Activated T-helper 2 cell treated with anti-CD3 and anti-CD28 coated beads, Interferon-gamma antibody, Interleukin-2, Interleukin-4, amounts not matched to agents 10 μg/mL and 5 μg/mL and 100 μg/mL, durations not matched to agents 14 hours and 24 hours and 36 hours (primary cell): Measurements from ENCODE around the gene MICAL1. TPM values are rescaled to one million over a fixed set of nuclear protein-coding genes. Genes with fewer than 3 reads are reported as not detected.

Source experiments
- DNase-seq: peaks from one replicate; pipeline ENCODE4 v3.0.0; 2021; ENCODE audit warnings: low spot score
- H3K27ac Mint-ChIP-seq: one replicate; pipeline ENCODE4 v1.8.0; 2021; ENCODE audit warnings: mixed read lengths
- H3K27me3 Mint-ChIP-seq: one replicate; pipeline ENCODE4 v1.8.0; 2021; ENCODE audit warnings: low read depth, mixed read lengths
- H3K36me3 Mint-ChIP-seq: one replicate; pipeline ENCODE4 v1.8.0; 2021; ENCODE audit warnings: low read depth, mixed read lengths
- H3K4me1 Mint-ChIP-seq: one replicate; pipeline ENCODE4 v1.8.0; 2021; ENCODE audit warnings: low read depth, mixed read lengths
- H3K4me3 Mint-ChIP-seq: one replicate; pipeline ENCODE4 v1.8.0; 2021; ENCODE audit warnings: low read depth, mild to moderate bottlenecking, moderate library complexity, mixed read lengths
- H3K9me3 Mint-ChIP-seq: one replicate; pipeline ENCODE4 v1.8.0; 2021; ENCODE audit warnings: mixed read lengths
- intact Hi-C: fragments of 100-400 bp; cut with micrococcal nuclease; formaldehyde crosslinking; loops from one replicate; pipeline ENCODE4 v1.15.1; 2023
- total RNA-seq: library from RNA; stranded (reverse); gene quantifications from 2 replicates; pipeline ENCODE4 v1.2.3, GENCODE V29; 2022

MICAL1 gene
- total RNA-seq: 47.8 and 51.8 TPM in 2 replicates

DNA sequence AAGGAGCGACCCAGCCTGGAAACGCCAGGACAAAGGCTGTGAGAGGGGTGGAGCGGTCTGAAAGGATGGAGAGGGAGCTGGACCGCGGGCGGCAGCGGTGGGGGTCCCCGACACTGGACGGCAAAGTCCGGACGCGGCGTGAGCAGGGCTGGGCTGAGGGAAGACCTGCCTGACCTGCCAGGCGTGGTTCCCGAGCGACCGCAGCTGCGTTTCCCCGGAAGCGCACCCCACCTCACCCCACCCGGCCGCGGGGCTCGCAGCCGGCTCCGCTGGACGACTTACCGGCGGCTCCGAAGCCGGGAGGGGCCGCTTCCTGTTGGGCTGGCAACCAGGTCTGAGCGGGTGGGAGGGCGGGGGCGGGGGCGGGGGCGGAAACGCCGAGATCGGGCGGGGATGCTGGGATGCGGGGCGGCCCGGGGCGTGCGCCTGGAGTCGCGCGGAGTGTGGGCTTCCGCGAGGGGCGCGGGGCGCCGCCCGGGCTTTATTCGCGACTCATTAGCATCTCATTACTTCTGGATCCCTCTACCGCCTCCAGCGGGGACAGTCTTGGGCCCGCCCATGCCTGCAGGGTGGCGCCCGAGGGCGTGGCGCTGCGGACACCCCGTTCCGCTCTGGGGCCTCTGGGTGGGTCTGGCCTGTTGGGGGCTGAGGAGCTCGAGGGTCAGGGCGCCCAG is at the start of gene MICAL1:
MICAL1 (minus strand) TSS at position 336 of the 674 bp plus-strand sequence. CDS start 1,576 bp downstream, outside the sequence.
- H3K27ac Mint-ChIP-seq: peak within 1 kb of the TSS; percentile 94
- intact Hi-C loops: loop anchor here (1.0 to 10.0 kb wide), 7 partner anchors 15 to 729 kb away; partner anchors contain the start of genes AK9, CD164, CDC40 and CEP57L1
- H3K27me3 Mint-ChIP-seq: no peaks in the 10 kb centered on the region
- H3K4me3 Mint-ChIP-seq: peak within 1 kb of the TSS; percentile 97
- peaks cover 45% of the 10 kb centered on the region for H3K36me3 Mint-ChIP-seq
- DNase-seq: peak; percentile 78
- no peaks in the 10 kb centered on the region for H3K9me3 Mint-ChIP-seq
- H3K4me1 Mint-ChIP-seq: peaks cover 61% of the 10 kb centered on the region

DNA sequence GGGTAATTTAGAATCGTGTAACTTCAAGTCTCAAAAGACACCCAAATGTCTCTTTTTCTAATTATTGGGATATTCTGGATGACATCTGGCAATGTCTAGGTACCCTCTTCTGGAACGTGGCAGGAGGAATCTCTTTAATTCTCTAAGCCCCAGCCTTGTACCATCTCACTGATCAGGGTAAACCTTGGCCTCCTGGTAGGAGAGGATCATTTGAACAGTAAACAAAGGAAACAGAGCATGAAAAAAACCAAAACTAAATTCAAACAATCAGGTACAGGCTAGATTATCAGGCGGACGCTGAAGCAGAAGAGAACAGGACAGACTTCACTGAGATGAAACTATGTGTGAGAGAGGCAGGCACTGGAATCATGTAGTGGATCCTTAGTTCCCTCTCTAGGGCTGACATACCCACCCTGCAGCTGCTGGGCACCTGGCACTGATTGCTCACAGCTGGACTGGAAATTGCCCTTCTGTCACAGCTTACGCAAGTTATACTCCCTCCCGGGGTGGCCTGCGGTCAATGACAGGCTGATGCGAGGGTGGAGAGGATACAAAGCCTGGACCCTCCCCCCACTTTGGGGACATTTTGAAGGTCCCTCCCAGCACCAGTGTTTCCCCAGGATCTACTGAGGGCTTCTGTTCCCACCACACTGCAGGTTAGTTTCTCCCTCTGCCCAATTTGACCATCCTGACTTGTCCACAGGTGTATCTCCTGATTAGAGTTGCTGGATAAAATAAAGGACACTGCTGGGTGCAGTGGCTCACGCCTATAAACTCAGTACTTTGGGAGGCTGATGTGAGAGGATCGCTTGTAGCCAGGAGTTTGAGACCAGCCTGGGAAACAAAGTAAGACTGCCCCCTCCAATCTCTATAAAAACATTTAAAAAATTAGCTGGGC is 48.0 kb upstream of the MICAL1 start:
- Mint-ChIP-seq H3K4me3 (no peak overlapping the region), H3K27me3 (no peaks in the 10 kb centered on the region), H3K4me1 (peaks cover 13% of the 10 kb centered on the region), H3K27ac (no peak overlapping the region), H3K9me3 (no peaks in the 10 kb centered on the region), H3K36me3 (no peaks in the 10 kb centered on the region)
- DNase-seq: no peak
- intact Hi-C loops: no loop called here

- no peaks in the 10 kb centered on the region for H3K27me3 Mint-ChIP-seq
- H3K4me3 Mint-ChIP-seq: no peak overlapping the region
- peaks cover 26% of the 10 kb centered on the region for H3K4me1 Mint-ChIP-seq
- intact Hi-C loops: no loop called here
- no peaks in the 10 kb centered on the region for H3K36me3 Mint-ChIP-seq
- DNase-seq: no peak
- H3K9me3 Mint-ChIP-seq: no peaks in the 10 kb centered on the region
- H3K27ac Mint-ChIP-seq: no peak overlapping the region
Measured at GRCh38 chr6:109498936-109499335, 43.4 kb upstream of the MICAL1 start.

- H3K4me3 Mint-ChIP-seq: no peak overlapping the region
- no peaks in the 10 kb centered on the region for H3K9me3 Mint-ChIP-seq
- no peak overlapping the region for H3K27ac Mint-ChIP-seq
- no peaks in the 10 kb centered on the region for H3K27me3 Mint-ChIP-seq
- peaks cover 35% of the 10 kb centered on the region for H3K4me1 Mint-ChIP-seq
- DNase-seq: no peak
- intact Hi-C loops: no loop called here
- no peaks in the 10 kb centered on the region for H3K36me3 Mint-ChIP-seq
Measured at GRCh38 chr6:109498052-109498451, 42.5 kb upstream of the MICAL1 start.

GRCh38 chr6:109496036-109496772 is 40.6 kb upstream of the MICAL1 start:
- Mint-ChIP-seq H3K27me3 (no peaks in the 10 kb centered on the region), H3K36me3 (no peaks in the 10 kb centered on the region), H3K4me3 (no peak overlapping the region), H3K27ac (peak overlapping the region; percentile 5), H3K9me3 (no peaks in the 10 kb centered on the region), H3K4me1 (peaks cover 45% of the 10 kb centered on the region)
- intact Hi-C loops: no loop called here
- DNase-seq: no peak

- H3K36me3 Mint-ChIP-seq: no peaks in the 10 kb centered on the region
- no peaks in the 10 kb centered on the region for H3K9me3 Mint-ChIP-seq
- intact Hi-C loops: loop anchor here (5.0 kb wide), 1 partner anchor 33 kb away; no protein-coding TSS in a partner anchor
Measured at GRCh38 chr6:109493865-109494264, 38.3 kb upstream of the MICAL1 start.

DNA sequence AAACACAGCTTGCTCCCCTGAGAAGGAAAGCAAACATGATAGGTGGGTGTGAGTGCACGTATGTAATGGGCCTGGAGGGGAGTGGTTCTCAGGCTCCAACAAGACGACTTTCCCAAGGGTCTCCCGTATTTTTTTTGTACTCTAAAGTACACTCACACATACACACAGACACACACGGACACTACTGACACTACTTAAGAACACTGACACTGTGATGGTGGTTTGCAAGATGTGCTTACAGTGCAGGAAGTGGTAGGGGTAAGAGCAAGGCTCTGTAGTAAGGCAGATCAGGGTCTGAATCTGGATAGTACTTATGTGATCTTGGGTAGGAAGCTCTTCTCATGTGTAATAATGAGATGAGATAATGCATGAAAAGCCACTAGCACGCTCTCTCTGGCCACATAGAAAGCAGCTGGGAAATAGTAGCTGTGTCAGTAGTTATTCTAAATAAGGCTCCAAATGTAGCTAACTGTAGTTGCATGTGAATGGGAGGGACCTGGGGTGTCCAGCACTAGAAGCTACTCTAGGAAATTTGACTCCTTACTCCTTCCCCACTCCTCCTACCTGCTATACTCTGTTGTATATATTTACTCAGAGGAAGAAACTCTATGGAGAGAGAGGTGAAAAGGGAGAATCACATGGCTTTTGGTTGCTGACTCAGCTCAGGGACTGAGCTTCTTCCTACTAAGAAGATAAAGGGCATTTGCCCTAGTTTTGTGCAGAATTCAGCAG is 35.8 kb upstream of the MICAL1 start:
- Mint-ChIP-seq H3K9me3 (no peaks in the 10 kb centered on the region), H3K4me1 (peaks cover 51% of the 10 kb centered on the region), H3K27me3 (no peaks in the 10 kb centered on the region), H3K36me3 (no peaks in the 10 kb centered on the region), H3K4me3 (peak overlapping the region; percentile 58), H3K27ac (peak overlapping the region; percentile 94)
- DNase-seq: peak; percentile 57
- intact Hi-C loops: loop anchor here (1.0 to 5.0 kb wide), 6 partner anchors 8 to 109 kb away; partner anchors contain the start of genes CD164 and ZBTB24

More at GRCh38 chr6:109493865-109494264, 38.3 kb upstream of the MICAL1 start:
- H3K4me1 Mint-ChIP-seq: peaks cover 59% of the 10 kb centered on the region
- no peak for DNase-seq
- no peaks in the 10 kb centered on the region for H3K27me3 Mint-ChIP-seq
- H3K27ac Mint-ChIP-seq: no peak overlapping the region
- H3K4me3 Mint-ChIP-seq: no peak overlapping the region

DNA sequence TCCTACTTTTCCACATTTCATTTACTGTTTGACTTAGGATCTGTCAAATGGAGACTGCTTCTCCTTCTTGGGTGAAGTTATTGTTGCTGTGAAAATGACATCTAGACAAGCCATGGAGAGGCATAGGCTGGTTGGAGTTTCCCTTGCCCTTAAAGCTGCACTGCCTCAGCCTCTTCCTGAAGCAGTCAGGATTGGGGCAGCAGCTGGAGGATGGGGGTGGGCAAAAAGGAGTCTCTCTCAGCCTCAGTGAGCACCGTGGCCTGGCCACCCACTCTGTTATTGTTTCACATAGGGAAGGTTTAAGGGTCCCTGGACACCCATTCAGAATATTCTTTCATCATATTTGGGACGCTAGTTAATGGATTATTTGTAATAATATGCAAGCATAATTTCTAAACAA is 35.1 kb upstream of the MICAL1 start:
- Mint-ChIP-seq H3K9me3 (no peaks in the 10 kb centered on the region), H3K4me1 (peaks cover 50% of the 10 kb centered on the region), H3K36me3 (no peaks in the 10 kb centered on the region), H3K27ac (peak overlapping the region; percentile 94), H3K27me3 (no peaks in the 10 kb centered on the region), H3K4me3 (peak overlapping the region; percentile 58)
- no peak for DNase-seq
- intact Hi-C loops: loop anchor here (1.0 to 5.0 kb wide), 6 partner anchors 7 to 108 kb away; partner anchors contain the start of genes CD164 and ZBTB24

DNA sequence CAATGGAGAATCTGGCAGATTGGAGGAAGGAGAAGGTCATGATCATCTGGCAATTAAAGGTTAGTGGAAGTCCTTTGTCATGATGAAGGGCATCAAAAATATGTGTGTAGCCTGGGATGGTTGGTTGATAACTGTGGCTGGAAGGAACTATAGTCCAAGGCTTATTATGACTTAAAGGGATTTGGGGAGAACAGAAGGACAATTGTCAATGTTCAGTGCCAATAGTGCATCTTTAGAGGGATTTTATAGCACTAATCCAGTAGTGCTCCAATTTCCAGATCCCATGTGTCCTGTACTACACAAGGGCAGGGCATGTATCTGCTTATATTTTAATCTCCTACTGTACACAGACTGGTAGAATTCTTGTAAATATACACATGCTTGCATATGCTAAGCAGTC is 32.4 kb upstream of the MICAL1 start:
- DNase-seq: no peak
- Mint-ChIP-seq H3K4me3 (no peak overlapping the region), H3K27me3 (no peaks in the 10 kb centered on the region), H3K36me3 (no peaks in the 10 kb centered on the region), H3K4me1 (peaks cover 40% of the 10 kb centered on the region), H3K9me3 (no peaks in the 10 kb centered on the region), H3K27ac (no peak overlapping the region)
- intact Hi-C loops: no loop called here

GRCh38 chr6:109486068-109486467 is 30.5 kb upstream of the MICAL1 start:
- no peak overlapping the region for H3K4me3 Mint-ChIP-seq
- no peaks in the 10 kb centered on the region for H3K9me3 Mint-ChIP-seq
- no peaks in the 10 kb centered on the region for H3K27me3 Mint-ChIP-seq
- peaks cover 42% of the 10 kb centered on the region for H3K4me1 Mint-ChIP-seq
- peaks cover 14% of the 10 kb centered on the region for H3K36me3 Mint-ChIP-seq
- no peak for DNase-seq
- H3K27ac Mint-ChIP-seq: no peak overlapping the region
- intact Hi-C loops: no loop called here

DNA sequence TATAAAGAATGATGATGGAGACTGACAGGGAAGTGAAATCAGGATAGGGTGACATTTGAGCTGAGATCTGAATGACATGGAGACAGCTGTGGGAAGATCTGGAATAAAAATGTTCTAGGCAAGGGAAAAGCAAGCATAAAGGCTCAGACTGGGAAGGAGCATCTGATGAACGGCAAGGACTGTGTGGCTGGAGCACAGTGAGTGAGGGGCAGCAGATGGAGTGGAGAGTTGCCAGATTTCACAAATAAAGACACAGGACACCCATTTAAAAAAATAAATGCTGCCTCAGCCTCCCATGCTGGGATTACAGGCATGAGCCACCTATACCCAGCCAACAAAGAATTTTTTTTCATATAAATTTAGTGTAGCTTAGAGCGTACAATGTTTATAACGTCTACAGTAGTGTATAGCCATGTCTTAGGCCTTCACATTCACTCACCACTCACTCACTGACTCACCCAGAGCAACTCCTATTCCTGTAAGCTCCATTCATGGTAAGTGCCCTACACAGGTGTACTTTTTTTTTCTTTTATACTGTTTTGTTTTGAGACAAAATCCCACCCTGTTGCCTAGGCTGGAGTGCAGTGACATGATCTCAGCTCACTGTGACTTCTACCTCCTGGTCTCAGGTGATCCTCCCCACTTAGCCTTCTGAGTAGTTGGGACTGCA is 29.8 kb upstream of the MICAL1 start:
- H3K9me3 Mint-ChIP-seq: no peaks in the 10 kb centered on the region
- H3K4me3 Mint-ChIP-seq: no peak overlapping the region
- peaks cover 41% of the 10 kb centered on the region for H3K4me1 Mint-ChIP-seq
- peaks cover 21% of the 10 kb centered on the region for H3K36me3 Mint-ChIP-seq
- no peaks in the 10 kb centered on the region for H3K27me3 Mint-ChIP-seq
- DNase-seq: no peak
- intact Hi-C loops: no loop called here
- no peak overlapping the region for H3K27ac Mint-ChIP-seq
